ENCODE data around the gene RNF10.
"Not testable (repeated sequence)": the region's sequence is repeated elsewhere in the genome, so short reads cannot be mapped to it uniquely, and the experiment has no call there.

Gene RNF10

DNA sequence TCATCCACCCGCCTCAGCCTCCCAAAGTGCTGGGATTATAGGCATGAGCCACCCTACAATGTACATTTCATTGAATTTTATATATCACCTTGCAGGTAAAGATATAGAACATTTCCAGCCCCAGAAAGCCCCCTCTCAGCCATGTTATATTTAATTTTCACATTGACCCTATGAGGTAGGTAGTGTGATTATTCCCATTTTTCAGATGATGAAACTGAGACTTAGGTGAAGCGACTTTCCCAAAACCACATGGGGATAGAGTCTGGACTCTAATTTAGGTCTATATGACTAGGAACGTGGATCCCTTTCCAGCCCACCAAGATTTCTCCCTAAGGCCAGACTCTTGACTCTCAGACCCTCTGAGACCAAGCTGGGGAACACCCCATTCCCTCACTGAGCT is 62.7 kb downstream of the RNF10 start:
- TF ChIP-seq, protein P1, sequence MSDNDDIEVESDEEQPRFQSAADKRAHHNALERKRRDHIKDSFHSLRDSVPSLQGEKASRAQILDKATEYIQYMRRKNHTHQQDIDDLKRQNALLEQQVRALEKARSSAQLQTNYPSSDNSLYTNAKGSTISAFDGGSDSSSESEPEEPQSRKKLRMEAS (IDR thresholded peaks at IDR 0.05; ENCODE audit: low read depth, low read length), result no peak
- no peak for TF ChIP-seq POLR2A (IDR thresholded peaks at IDR 0.05; ENCODE audit: extremely low read depth, insufficient read length)
- DNase-seq (ENCODE audit: low read depth), result no peak
- H3K4me3 ChIP-seq (ENCODE audit: low read depth, low read length), result no peak overlapping the region

GRCh38 chr12:120597861-120598260 is 63.7 kb downstream of the RNF10 start:
- TF ChIP-seq MYC (IDR thresholded peaks at IDR 0.05; ENCODE audit: low read depth, low read length), result no peak
- TF ChIP-seq POLR2A (IDR thresholded peaks at IDR 0.05; ENCODE audit: extremely low read depth, insufficient read length), result no peak
- TF ChIP-seq, protein P2, sequence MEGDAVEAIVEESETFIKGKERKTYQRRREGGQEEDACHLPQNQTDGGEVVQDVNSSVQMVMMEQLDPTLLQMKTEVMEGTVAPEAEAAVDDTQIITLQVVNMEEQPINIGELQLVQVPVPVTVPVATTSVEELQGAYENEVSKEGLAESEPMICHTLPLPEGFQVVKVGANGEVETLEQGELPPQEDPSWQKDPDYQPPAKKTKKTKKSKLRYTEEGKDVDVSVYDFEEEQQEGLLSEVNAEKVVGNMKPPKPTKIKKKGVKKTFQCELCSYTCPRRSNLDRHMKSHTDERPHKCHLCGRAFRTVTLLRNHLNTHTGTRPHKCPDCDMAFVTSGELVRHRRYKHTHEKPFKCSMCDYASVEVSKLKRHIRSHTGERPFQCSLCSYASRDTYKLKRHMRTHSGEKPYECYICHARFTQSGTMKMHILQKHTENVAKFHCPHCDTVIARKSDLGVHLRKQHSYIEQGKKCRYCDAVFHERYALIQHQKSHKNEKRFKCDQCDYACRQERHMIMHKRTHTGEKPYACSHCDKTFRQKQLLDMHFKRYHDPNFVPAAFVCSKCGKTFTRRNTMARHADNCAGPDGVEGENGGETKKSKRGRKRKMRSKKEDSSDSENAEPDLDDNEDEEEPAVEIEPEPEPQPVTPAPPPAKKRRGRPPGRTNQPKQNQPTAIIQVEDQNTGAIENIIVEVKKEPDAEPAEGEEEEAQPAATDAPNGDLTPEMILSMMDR (IDR thresholded peaks at IDR 0.05; ENCODE audit: low read depth, low read length), result no peak
- TF ChIP-seq, protein P1 (IDR thresholded peaks at IDR 0.05; ENCODE audit: low read depth, low read length), result no peak
- no peak overlapping the region for H3K4me3 ChIP-seq (ENCODE audit: low read depth, low read length)
- no peak for DNase-seq (ENCODE audit: low read depth)

DNA sequence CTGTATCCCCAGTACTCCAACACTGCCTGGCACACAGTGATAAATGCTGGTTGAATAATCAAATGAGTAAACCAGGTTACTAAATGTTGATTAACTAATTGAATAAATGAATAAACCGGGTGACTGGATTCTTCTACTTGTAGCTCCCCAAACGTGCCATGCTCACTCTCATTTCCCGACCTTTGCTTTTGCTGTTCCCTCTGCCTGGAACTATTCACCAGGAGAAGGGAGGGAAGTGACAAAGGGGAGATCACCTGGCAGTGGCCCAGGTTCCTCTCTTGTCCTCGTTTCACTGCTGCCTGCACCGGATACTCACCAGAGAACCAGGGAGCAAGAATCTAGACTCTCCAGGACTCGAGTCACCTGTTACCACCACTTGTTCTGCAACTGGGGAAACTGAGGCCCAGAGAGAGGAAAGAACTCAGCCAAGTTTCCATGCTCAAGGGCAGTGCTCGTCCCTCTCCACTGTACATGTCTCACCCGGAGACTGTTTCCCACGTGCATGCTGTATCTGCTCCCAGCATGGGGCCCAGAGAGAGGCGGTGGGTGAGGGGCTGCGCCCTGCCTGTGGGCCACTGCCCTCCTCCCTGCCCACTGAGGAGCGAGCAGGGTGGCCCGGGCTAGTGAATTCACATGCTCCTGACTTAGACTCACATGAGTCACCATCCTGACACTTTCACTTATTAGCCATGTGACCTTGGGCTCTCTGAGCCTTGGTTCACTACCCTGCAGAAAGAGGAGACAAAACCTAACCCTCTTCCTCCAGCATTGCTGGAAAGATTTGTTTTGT is 64.7 kb downstream of the RNF10 start:
- no peak overlapping the region for H3K4me3 ChIP-seq (ENCODE audit: low read depth, low read length)
- no peak for TF ChIP-seq MYC (IDR thresholded peaks at IDR 0.05; ENCODE audit: low read depth, low read length)
- TF ChIP-seq, protein P1 (IDR thresholded peaks at IDR 0.05; ENCODE audit: low read depth, low read length), result peak; percentile 89
- peak; percentile 75 for DNase-seq (ENCODE audit: low read depth)

- H3K4me3 ChIP-seq (ENCODE audit: low read depth, low read length), result no peak overlapping the region
- DNase-seq (ENCODE audit: low read depth), result no peak
- TF ChIP-seq MYC (IDR thresholded peaks at IDR 0.05; ENCODE audit: low read depth, low read length) (no peak), POLR2A (IDR thresholded peaks at IDR 0.05; ENCODE audit: extremely low read depth, insufficient read length) (no peak)
- TF ChIP-seq, protein P2 (IDR thresholded peaks at IDR 0.05; ENCODE audit: low read depth, low read length), result no peak
- TF ChIP-seq, protein P1 (IDR thresholded peaks at IDR 0.05; ENCODE audit: low read depth, low read length), result no peak
Measured at GRCh38 chr12:120599672-120600552, 65.8 kb downstream of the RNF10 start.

DNA sequence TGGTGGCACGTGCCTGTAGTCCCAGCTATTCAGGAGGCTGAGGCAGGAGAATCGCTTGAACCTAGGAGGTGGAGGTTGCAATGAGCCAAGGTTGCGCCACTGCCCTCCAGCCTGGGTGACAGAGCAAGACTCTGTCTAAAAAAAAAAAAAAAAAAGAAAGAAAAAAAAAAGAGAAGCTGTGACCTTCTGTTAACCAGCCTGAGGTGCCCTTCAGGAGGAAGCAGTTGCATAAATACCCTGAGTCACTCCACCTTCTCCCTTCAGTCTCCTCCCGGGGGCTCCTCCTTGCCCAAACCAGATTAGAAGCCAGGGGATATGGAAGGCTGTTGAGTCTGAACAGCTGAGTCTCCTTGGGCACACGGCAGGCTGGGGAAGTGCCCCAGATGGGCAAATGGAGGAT is 68.3 kb downstream of the RNF10 start:
- not testable (repeated sequence) for H3K4me3 ChIP-seq (ENCODE audit: low read depth, low read length)
- TF ChIP-seq, protein P1 (IDR thresholded peaks at IDR 0.05; ENCODE audit: low read depth, low read length), result peak; percentile 25; the same call in 1 of the 2 replicates
- peak; percentile 98 for DNase-seq (ENCODE audit: low read depth)

GRCh38 chr12:120610560-120610959 is 76.4 kb downstream of the RNF10 start:
- H3K4me3 ChIP-seq (ENCODE audit: low read depth, low read length), result no peak overlapping the region
- no peak for TF ChIP-seq MYC (IDR thresholded peaks at IDR 0.05; ENCODE audit: low read depth, low read length)
- TF ChIP-seq POLR2A (IDR thresholded peaks at IDR 0.05; ENCODE audit: extremely low read depth, insufficient read length), result no peak
- TF ChIP-seq, protein P2 (IDR thresholded peaks at IDR 0.05; ENCODE audit: low read depth, low read length), result no peak
- TF ChIP-seq, protein P1 (IDR thresholded peaks at IDR 0.05; ENCODE audit: low read depth, low read length), result no peak
- DNase-seq (ENCODE audit: low read depth), result no peak

DNA sequence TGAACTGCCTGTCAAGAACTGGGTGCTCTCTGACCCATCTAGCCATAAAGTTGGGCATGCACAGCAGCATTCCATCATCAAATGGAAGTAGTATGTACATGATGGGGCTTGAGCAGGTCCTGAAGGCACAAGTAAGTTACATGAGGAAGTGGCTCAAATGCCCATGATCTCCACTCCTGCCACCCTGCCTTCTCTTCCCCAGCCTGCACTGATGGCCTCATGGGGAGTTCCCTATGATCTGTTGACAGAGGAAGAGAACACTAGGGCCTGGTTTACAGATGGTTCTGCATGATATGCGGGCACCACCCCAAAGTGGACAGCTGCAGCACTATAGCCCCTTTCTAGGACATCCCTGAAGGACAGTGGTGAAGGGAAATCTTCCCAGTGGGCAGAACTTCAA is 77.4 kb downstream of the RNF10 start:
- DNase-seq (ENCODE audit: low read depth); H3K4me3 ChIP-seq (ENCODE audit: low read depth, low read length): not testable (repeated sequence)

Data from NB4 (cell line).